Activated CD4-positive, alpha-beta T cell treated with anti-CD3 and anti-CD28 coated beads, Interleukin-2, amount 50 U/mL, for 16 hours (primary cell): ENCODE measurements around the gene H2AZ1.
"Not testable (repeated sequence)": the region's sequence is repeated elsewhere in the genome, so short reads cannot be mapped to it uniquely, and the experiment has no call there.

Experiments
- DNase-seq: peaks from one replicate; pipeline ENCODE4 v3.0.0-alpha.2; 2020

H2AZ1 gene

GRCh38 chr4:99949999-99950912, at the start of gene H2AZ1:
H2AZ1 (minus strand) TSS chr4:99950275; CDS start chr4:99950170, 105 bp downstream.
- peak; percentile 99 for DNase-seq

DNA sequence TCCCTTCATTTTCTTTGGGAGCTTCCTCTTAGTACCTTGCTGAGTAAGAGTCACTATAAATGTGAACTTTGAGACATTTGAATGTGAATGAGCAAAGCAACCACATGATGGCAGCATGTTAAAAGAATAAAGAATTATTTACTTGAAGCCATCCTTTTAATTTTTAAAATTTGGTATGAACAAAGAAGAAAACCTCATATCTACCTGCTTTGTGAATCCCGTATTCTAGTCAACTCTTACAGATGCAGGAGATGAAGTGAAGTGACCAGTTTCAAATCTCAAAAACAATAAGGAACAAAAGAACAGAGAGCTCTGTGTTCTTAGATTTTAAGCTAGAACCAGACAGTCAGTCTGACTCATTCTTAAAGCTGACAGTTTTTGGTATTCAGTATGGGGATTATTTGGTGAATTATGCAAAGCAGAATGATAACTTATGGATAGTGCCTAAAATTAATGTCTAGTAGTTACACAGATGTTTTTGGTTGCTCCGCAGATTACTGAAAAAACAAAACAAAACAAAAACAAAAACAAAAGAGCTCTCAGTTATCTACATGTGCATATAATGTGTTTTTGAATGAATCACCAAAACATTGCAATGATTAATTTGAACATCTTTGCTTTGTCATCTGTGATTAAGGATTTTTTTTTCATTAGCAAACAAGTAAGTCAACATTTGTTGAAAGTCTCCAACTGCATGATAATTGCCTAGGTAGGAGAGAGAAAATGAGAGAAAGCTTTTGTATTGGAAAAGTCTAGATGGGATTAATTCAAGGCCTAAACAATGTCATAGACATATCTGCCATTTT, 48.2 kb upstream of the H2AZ1 start:
- DNase-seq = peak; percentile 5

- DNase-seq = no peak
Observed at GRCh38 chr4:99991741-99992140, 41.7 kb upstream of the H2AZ1 start.

DNA sequence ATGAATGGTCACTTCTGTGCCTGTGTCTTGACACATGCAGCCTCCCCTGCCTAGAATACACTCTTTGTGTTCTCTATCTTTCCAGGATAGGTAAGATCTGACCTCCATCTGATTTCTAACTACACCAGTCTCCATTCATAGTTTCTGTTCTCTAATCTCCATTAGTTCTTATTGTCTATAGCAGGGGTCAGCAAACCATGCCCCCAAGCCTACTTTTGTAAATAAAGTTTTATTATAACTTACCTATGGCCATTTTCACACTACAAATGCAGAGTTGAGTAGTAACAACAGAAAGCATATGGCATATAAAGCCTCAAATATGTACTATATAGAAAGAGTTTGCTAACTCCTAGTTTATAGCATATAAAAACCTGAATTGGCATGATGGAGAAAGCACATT, 37.6 kb upstream of the H2AZ1 start:
- no peak for DNase-seq

- no peak for DNase-seq
Observed at GRCh38 chr4:99986792-99987191, 36.7 kb upstream of the H2AZ1 start.

GRCh38 chr4:99983289-99983943, 33.3 kb upstream of the H2AZ1 start:
- no peak for DNase-seq

- DNase-seq = no peak
Observed at GRCh38 chr4:99979872-99980271, 29.8 kb upstream of the H2AZ1 start.

DNA sequence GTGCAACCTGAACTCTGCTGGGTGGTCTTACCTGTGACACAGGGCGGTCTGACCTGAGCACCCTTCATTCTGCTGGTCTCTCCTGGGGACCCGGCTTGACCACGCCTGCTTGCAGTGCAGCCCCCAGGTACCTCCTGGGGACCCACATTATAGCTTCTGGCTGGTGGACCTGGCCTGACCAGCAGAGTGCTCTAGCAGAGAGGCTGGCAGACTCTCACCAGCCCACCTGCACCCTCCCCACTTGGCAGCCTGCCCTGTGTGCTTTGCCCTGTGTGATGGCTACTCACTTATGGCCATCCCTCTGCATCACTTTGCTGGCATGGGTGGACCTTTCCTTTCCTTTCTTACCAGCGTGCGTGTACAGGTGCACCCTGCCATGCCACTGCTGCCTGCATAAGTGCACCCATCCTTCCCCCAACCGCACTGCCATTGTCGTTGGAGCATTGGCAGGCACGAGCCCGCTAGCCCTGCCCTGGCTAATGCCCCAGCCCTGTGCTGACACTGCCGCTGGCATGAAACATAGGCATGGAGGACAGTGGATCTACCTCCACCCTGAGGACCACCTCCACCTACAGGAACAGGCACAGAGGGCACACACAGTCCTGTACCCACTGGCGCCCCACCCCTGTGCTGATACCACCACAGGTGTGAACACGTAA, 21.5 kb upstream of the H2AZ1 start:
- no peak for DNase-seq

DNA sequence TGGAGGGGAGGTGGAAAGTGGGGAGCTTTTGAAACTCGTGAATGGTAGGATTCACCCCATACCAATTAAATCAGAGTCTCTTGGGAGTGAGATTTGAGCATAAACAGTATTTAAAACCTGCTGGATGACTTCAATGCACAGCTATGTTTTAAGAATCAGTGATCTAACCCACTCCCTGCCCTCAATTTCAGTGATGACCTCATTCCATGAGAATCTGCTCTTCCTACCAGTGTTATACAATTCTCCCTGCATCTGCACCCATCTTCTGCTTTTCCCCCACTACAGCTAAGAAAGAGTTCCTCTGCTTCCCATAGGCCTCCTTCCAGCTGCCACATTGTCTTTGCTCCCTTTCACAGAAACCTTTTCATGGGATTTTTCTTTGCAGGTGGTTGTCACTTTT, 18.3 kb upstream of the H2AZ1 start:
- no peak for DNase-seq

GRCh38 chr4:99966692-99967091, 16.6 kb upstream of the H2AZ1 start:
- no peak for DNase-seq

DNA sequence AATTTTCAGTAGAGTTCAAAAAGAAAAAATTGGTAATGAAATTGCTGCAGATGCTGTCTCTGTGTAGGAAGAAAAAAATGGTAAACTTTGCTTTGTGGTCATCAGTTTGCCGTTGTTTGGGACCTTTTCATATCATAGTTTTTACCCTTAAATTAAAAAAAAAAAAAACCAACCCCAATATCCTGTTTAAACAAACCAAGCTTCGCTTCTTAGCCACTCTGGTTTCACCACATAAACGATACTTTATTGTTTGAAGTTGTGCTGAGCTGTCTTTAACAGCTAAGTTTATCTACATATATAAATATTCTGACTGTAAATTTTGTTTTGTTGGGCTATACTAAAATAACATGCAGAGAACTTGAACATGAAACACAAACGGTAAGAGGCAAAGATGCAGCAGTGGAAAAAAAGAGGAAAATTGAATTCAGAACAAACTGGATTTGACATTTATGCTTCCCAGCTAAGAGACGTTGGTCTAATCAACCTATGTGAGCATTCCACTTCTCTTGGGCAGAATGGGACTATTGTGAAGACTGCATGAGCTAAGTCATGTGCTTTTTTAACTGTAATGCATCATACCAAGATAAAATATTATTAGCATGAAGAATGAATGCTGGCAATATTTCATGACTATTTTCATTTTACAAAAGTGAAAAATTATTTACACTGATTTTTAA, 15.7 kb upstream of the H2AZ1 start:
- peak; percentile 5 for DNase-seq

DNA sequence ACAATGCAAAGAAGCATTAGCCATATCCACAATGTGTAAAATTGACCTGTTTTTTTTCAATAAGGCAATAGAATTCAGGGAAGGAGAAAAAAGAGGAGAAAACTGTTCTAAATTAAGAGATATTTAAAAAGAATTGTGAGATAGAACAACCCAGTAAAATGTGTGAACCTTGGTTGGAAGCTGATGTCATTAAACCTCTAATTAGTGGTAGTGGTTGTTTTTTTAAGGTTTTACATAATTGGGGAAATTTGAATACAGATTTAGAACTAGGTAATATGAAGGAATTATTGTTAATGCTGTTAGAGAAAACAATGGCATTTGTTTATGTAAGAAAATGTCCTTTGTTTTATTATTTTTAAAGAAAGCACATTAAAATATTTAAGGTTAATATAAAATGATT, 15.1 kb upstream of the H2AZ1 start:
- DNase-seq = no peak

DNA sequence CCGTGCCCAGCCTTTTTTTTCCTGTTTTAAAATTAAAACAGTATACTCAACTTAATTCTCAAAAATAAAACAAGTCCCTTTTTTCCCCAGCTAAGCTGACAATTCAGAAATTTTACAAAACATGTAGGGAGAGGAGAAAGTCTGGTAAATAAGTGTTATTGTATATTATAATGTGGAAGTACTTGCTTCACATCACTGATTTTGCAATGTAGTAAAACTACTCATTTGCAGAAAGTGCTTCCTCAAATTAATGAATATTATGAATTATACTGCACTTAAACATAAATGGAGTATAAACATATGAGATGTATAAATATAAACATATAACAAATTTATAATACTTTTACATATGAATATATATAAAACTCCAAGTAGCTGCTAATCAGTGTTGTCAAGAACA, 11.6 kb upstream of the H2AZ1 start:
- no peak for DNase-seq

- DNase-seq = no peak
Observed at GRCh38 chr4:99960648-99961047, 10.6 kb upstream of the H2AZ1 start.

- not testable (repeated sequence) for DNase-seq
Observed at GRCh38 chr4:99958207-99958606, 8.1 kb upstream of the H2AZ1 start.

GRCh38 chr4:99950913-99951254, 809 bp upstream of the H2AZ1 start:
- DNase-seq = peak; percentile 14

- DNase-seq = peak; percentile 95
Observed at GRCh38 chr4:99949034-99949998, 759 bp downstream of the H2AZ1 start.

DNA sequence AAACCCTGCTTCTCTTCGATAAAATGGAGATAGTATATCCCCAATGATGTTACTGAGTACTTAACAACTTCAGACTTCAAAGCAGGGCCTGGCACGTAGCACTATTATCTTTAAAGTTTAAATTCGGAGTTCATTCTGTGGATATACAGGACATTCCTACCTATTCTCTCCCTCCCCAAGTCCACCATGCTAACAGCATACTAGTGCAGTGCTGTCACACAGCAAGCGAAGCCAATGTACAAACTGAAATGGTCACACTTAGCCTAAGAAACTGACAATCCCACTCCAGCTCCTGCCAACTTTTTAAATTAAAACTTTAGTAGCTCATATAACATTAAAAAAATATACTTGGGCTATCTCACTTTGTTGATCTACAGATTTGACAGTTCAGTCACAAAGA, 2.5 kb downstream of the H2AZ1 start:
- peak; percentile 2 for DNase-seq

DNA sequence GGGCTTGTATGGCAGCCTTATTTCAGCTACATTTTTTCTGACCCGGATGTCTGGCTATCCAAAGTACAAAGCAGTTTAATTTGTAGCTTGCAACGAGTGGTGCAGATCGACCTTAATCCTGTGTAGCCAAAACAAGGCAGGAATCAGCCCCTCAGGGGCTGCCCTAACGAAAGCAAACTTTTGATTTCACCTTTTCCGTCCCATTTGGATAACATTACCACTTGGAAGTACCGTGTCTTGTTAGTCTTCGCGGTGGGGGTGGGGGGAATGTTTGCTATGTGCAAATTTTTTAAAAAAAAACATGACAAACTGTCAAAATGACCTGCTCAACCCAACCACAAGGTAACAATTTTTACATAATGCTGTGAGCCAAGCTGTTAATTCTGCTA, 2.9 kb downstream of the H2AZ1 start:
- no peak for DNase-seq

DNA sequence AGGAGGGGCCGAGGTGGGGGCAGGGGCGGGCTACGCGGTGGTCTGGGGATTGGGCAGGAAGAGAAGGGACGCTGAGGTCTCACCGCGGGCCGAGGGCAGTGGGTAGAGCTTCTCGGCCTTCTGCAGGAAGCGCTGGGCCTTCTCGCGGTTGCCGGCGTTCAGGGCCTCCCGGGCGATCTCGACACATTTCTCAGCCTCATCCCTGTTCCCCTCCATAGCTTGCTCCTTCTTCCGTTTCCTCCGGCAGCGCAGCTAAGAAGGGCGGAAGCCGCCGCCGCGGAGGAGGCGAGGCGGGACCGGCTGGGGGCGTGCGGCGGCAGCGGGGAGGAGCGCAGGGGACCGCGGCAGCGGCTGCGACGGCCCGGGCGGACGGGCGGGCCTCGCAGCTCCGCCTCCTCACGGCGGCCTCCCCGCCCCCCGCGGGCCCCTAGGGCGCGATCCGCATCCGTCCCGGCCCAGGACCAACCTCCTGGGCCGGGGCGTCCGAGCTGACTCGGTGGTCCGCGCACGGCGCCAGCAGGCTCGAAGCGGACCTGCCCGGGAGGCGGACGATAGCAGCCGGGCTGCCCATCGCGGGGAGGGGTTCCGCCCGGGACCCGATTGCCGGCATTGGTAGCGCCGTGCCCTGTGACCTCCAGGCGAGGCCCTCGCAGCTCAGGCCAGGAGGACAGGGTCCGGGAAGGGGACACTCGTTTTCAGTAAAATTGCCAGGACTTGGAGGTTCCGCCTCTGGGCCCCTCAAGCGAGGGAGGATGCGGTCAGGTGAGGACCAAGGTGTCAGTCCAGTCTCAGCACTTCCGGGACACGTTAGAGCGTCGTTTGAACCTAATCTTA, 3.5 kb downstream of the H2AZ1 start, which contains the start of gene DNAJB14:
Gene DNAJB14, minus strand, starts transcription at position 263 of the 834 bp plus-strand sequence. Its CDS starts 47 bp downstream, at position 216.
- peak; percentile 85 for DNase-seq
